GM12878 (cell line): ENCODE measurements around the gene HLA-DMA. TPM values are rescaled to one million over a fixed set of nuclear protein-coding genes. Genes with fewer than 3 reads are reported as not detected.

ENCODE experiments used
- ATAC-seq: fragments of 200-7000 bp; cut with Tn5 transposase; 3 replicates; pipeline ENCODE4 v1.9.1; 2020; ENCODE audit warnings: mild to moderate bottlenecking, moderate library complexity
- BruUV-seq: library from RNA; stranded (reverse); fragments of 400-500 nt; replicated peaks from 2 replicates; lab custom pipeline; 2021; lab: Mats Ljungman, UMichigan
- CTCF ChIA-PET: fragments of 300-600 bp; sonication (Branson Sonifier 250); formaldehyde crosslinking; extraction: SDS; loops from one replicate; lab custom pipeline; 2021; ENCODE audit warnings: inconsistent platforms; lab: Yijun Ruan, JAX
- POLR2A ChIA-PET: fragments of 350-600 bp; formaldehyde crosslinking; extraction: SDS; loops from one replicate; lab custom pipeline; 2021; ENCODE audit warnings: inconsistent platforms; lab: Charles Lee
- RAD21 ChIA-PET: fragments of 300-600 bp; sonication (Branson Sonifier 250); formaldehyde crosslinking; loops from one replicate; lab custom pipeline; 2023; ENCODE audit warnings: antibody characterized with exemption; ENCODE audit not compliant: unreplicated experiment; lab: Charles Lee
- SMC1A ChIA-PET: fragments of 300-600 bp; sonication (Branson Sonifier 250); formaldehyde crosslinking; loops from one replicate; lab custom pipeline; 2023; ENCODE audit not compliant: unreplicated experiment, uncharacterized antibody; lab: Charles Lee
- DNase-seq: peaks from one replicate; pipeline ENCODE4 v3.0.0-alpha.2; 2011; ENCODE audit warnings: low read depth, low spot score
- FAIRE-seq: peaks from 3 replicates; lab custom pipeline; 2011; peaks lifted over from hg19 to GRCh38; lab: Jason Lieb, UNC
- H2AFZ ChIP-seq: 2 replicates; pipeline ENCODE4 v1.6.0; 2011; ENCODE audit warnings: low read depth, low read length, control low read depth; ENCODE audit not compliant: control insufficient read depth
- H3K27ac ChIP-seq: 2 replicates; pipeline ENCODE4 v1.5.1; 2011; ENCODE audit warnings: control low read depth; ENCODE audit not compliant: control insufficient read depth, insufficient read depth
- H3K27me3 ChIP-seq, 2 experiments: replicated peaks in 1 of 2; 2 replicates each; pipeline versions ENCODE4 v1.6.0 to v1.6.1; 2011; ENCODE audit warnings: low read length in 1 of 2; ENCODE audit not compliant: control insufficient read depth in 2 of 2, insufficient read depth in 2 of 2
- H3K36me3 ChIP-seq, 2 experiments: 2 replicates each; pipeline ENCODE4 v1.5.1; 2011; ENCODE audit warnings: low read length in 1 of 2; ENCODE audit not compliant: control insufficient read depth in 2 of 2, insufficient read depth in 2 of 2
- H3K4me1 ChIP-seq: 2 replicates; pipeline ENCODE4 v1.6.1; 2011; ENCODE audit warnings: mild to moderate bottlenecking, low read length, moderate library complexity, mixed read lengths; ENCODE audit not compliant: control insufficient read depth, insufficient read depth
- H3K4me2 ChIP-seq: 2 replicates; pipeline ENCODE4 v1.6.0; 2011; ENCODE audit warnings: control low read depth; ENCODE audit not compliant: control insufficient read depth, insufficient read depth
- H3K4me3 ChIP-seq: fragments of 200-600 bp; sonication (generic); 2 replicates; pipeline ENCODE4 v1.5.1; 2016
- H3K79me2 ChIP-seq: 2 replicates; pipeline ENCODE4 v1.6.0; 2011; ENCODE audit warnings: low read length; ENCODE audit not compliant: control insufficient read depth, insufficient read depth
- H3K9ac ChIP-seq: 2 replicates; pipeline ENCODE4 v1.8.0; 2011; ENCODE audit warnings: low read length, control low read depth, mixed read lengths; ENCODE audit not compliant: control insufficient read depth, insufficient read depth
- H3K9me3 ChIP-seq: replicated peaks from 3 replicates; pipeline ENCODE4 v1.5.1; 2011; ENCODE audit warnings: mild to moderate bottlenecking, low read length; ENCODE audit not compliant: control insufficient read depth, insufficient read depth
- H4K20me1 ChIP-seq: 2 replicates; pipeline ENCODE4 v1.6.0; 2011; ENCODE audit not compliant: control insufficient read depth, insufficient read depth
- ASH2L ChIP-seq: fragments of 300-600, 200-600 bp; sonication (generic); IDR thresholded peaks from 2 replicates; pipeline ENCODE4 v1.6.1; 2017; ENCODE audit warnings: low read depth, mild to moderate bottlenecking, borderline replicate concordance
- BACH1 ChIP-seq: fragments of 450-650 bp; IDR thresholded peaks from 2 replicates; pipeline ENCODE4 v1.6.1; 2017; ENCODE audit warnings: mild to moderate bottlenecking, borderline replicate concordance
- POLR2A ChIP-seq: IDR thresholded peaks from 2 replicates; pipeline ENCODE4 v1.6.1; 2011; ENCODE audit warnings: low read depth, mild to moderate bottlenecking, low read length
- POLR2AphosphoS5 ChIP-seq: IDR thresholded peaks from 2 replicates; pipeline ENCODE4 v1.6.1; 2011; ENCODE audit warnings: mild to moderate bottlenecking, low read length, inconsistent platforms
- SP1 ChIP-seq: IDR thresholded peaks from one replicate; pipeline ENCODE4 v1.6.1; 2011; ENCODE audit warnings: low read depth, low read length
- SREBF2 ChIP-seq: IDR thresholded peaks from 2 replicates; pipeline ENCODE4 v1.6.1; 2012; ENCODE audit warnings: mild to moderate bottlenecking, low read length
- SUPT20H ChIP-seq: IDR thresholded peaks from 2 replicates; pipeline ENCODE4 v1.6.1; 2011; ENCODE audit warnings: low read depth, mild to moderate bottlenecking, low read length, moderate library complexity, borderline replicate concordance; ENCODE audit not compliant: control insufficient read depth
- ZBED1 ChIP-seq: IDR thresholded peaks from 2 replicates; pipeline ENCODE4 v1.6.1; 2016; ENCODE audit warnings: borderline replicate concordance
- ZNF592 ChIP-seq: fragments of 450-650 bp; IDR thresholded peaks from 2 replicates; pipeline ENCODE4 v1.6.1; 2017; ENCODE audit warnings: mild to moderate bottlenecking, moderate library complexity
- WGBS: methylation state at CpG from one replicate; pipeline ENCODE4 v1.1.6; 2016; ENCODE audit warnings: low lambda C conversion rate; ENCODE audit not compliant: insufficient replicate concordance, insufficient coverage; ENCODE audit errors: missing lambda C conversion rate; 5-methylcytosine and 5-hydroxymethylcytosine counted together
- in situ Hi-C: fragments of 300-500 bp; cut with MboI; formaldehyde crosslinking; loops from 9 replicates; pipeline ENCODE4 v1.14.3; 2018; ENCODE audit warnings: mixed read lengths
- intact Hi-C: fragments of 100-400 bp; cut with micrococcal nuclease; formaldehyde crosslinking; loops from one replicate; pipeline ENCODE4 v1.14.2; 2022; ENCODE audit not compliant: unreplicated experiment
- polyA plus RNA-seq, 11 experiments: library from polyadenylated mRNA; depleted of rRNA in 4 of 11; unstranded in 6 of 11; stranded (reverse) in 5 of 11; fragments of >200 nt; fragmentation: Nextera tagmentation in 4 of 11; fragmentation: Illumina TruSeq in 1 of 11; extraction: Ambion mirVana in 4 of 11; extraction: Trizol in 1 of 11; gene quantifications; 1 replicate in 1 of 11; 2 replicates in 10 of 11; pipeline versions ENCODE4 v1.2.1 to v1.2.3, GENCODE V29; 2011 to 2016; ENCODE audit warnings: inconsistent platforms in 2 of 11, missing spikeins in 2 of 11, low read depth in 1 of 11
- total RNA-seq, 4 experiments: library from RNA; depleted of rRNA in 3 of 4; stranded (reverse); fragments of >200 nt in 3 of 4; fragmentation: Illumina TruSeq in 1 of 4; extraction: Trizol in 1 of 4; gene quantifications; 2 replicates each; pipeline versions ENCODE4 v1.2.1 to v1.2.3, GENCODE V29; 2013 to 2021
- TF ChIP-seq, protein P1 (sequence below): fragments of 450-650 bp; IDR thresholded peaks from 2 replicates; pipeline ENCODE4 v1.6.1; 2017; ENCODE audit warnings: low read depth, mild to moderate bottlenecking, moderate library complexity
- TF ChIP-seq, protein P2 (sequence below): IDR thresholded peaks from 2 replicates; pipeline ENCODE4 v1.6.1; 2012; ENCODE audit warnings: low read depth, low read length, improper control_type of control experiment

Gene HLA-DMA
- total and polyA plus RNA-seq, 10 of the 15 experiments (the other 5 are each of a cell fraction or from before 2014, with no cell fraction given): 177 to 552 (median 309) TPM

DNA sequence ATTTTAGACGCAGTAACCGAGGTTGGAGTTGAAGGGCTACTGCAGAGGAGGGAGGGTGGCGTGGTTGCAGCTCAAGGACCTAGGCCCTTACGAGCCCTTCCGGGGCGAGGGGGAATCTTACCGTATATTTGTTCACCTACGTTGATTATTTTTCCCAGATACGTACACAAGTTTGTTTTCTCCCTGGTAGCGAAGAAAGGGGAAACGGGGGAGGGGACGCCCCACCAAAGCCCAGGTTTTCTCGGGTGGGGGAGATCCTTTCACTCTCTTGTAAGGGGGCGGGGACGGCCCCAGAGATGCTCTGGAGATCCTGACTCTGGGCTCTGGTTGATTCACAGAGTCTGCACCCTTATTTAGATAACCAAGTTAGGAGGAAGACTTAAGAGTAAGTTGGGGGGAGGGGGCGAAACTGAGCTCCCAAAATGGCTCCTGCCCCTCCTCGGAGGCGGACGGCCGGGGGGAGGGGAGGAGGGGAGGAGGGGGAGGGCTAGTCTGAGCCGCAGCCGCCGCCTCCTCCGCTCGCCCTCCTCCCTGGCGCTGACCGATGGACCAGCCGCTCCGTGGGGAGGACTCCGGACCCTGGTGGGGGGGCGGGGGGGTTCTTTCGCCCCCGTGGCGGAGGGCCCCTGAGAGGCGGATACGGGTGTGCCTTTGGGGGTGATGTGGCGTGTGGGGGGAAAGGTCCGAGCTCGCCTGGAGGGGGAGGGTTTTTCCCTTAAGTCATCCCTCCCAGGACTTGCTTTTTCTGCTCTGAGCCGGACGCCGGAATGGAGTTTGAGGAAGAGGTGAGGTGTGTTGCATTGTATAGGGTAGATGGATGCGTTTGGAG, 17.7 kb upstream of the HLA-DMA start (continued):
- TF ChIP-seq ZNF592 (no peak), SUPT20H (no peak)

GRCh38 chr6:32969685-32970412, 17.0 kb upstream of the HLA-DMA start:
- Histone ChIP-seq H3K9me3 (no peaks in the 10 kb centered on the region), H3K4me3 (peak overlapping the region; percentile 90), H3K9ac (peak overlapping the region; percentile 100), H3K79me2 (peaks cover 85% of the 10 kb centered on the region), H3K4me2 (peak overlapping the region; percentile 68), H2AFZ (no peak overlapping the region), H3K27me3 (no peaks in the 10 kb centered on the region), H3K4me1 (peaks cover 8% of the 10 kb centered on the region), H4K20me1 (peaks cover 23% of the 10 kb centered on the region), H3K27ac (peak overlapping the region; percentile 100), H3K36me3 (peaks cover 16 to 20% of the 10 kb centered on the region in 2 experiments)
- SMC1A ChIA-PET: interaction anchor here (1.8 to 17.2 kb wide), 6 partner anchors 15 to 130 kb away, joined by 7 to 347 read pairs (median 62); partner anchors contain the start of genes HLA-DMA, HLA-DMB and TAP2
- CTCF ChIA-PET: interaction anchor here (0.9 to 13.8 kb wide), 8 partner anchors 11 to 132 kb away, joined by 3 to 243 read pairs (median 24); partner anchors contain the start of genes HLA-DMA, HLA-DMB and TAP2
- no peak; the same call in 2 of the 3 replicates for ATAC-seq
- BruUV-seq: TSS peak; percentile 56
- intact Hi-C loops: loop anchor here (2.0 to 5.0 kb wide), 3 partner anchors 17 to 128 kb away; partner anchors contain the start of genes HLA-DMA and PSMB8
- POLR2A ChIA-PET: interaction anchor here (0.8 to 16.6 kb wide), 17 partner anchors 9 to 131 kb away, joined by 3 to 486 read pairs (median 7); partner anchors contain the start of genes HLA-DMA, HLA-DMB, HLA-DPA1 and HLA-DPB1
- 0% methylated on average over 19 of the region's 19 CpGs for WGBS
- RAD21 ChIA-PET: interaction anchor here (0.9 to 12.2 kb wide), 10 partner anchors 14 to 131 kb away, joined by 3 to 224 read pairs (median 20); partner anchors contain the start of genes HLA-DMA, HLA-DMB and TAP2
- DNase-seq: no peak
- in situ Hi-C loops: loop anchor here (25.0 kb wide), 2 partner anchors 1408 to 1692 kb away; partner anchors contain the start of gene LTA
- FAIRE-seq: no peak
- TF ChIP-seq POLR2A (peak; percentile 19; the same call in 1 of the 2 replicates), ZBED1 (0 out of 2 replicates have a peak, but pooled peaks have one; percentile 51), BACH1 (peak; percentile 92), POLR2AphosphoS5 (peak; percentile 74), SREBF2 (no peak; the same call in 1 of the 2 replicates), SP1 (peak; percentile 13), ASH2L (no peak)
- TF ChIP-seq, protein P1, sequence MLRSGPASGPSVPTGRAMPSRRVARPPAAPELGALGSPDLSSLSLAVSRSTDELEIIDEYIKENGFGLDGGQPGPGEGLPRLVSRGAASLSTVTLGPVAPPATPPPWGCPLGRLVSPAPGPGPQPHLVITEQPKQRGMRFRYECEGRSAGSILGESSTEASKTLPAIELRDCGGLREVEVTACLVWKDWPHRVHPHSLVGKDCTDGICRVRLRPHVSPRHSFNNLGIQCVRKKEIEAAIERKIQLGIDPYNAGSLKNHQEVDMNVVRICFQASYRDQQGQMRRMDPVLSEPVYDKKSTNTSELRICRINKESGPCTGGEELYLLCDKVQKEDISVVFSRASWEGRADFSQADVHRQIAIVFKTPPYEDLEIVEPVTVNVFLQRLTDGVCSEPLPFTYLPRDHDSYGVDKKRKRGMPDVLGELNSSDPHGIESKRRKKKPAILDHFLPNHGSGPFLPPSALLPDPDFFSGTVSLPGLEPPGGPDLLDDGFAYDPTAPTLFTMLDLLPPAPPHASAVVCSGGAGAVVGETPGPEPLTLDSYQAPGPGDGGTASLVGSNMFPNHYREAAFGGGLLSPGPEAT: 0 out of 2 replicates have a peak, but pooled peaks have one; percentile 74
- TF ChIP-seq, protein P2, sequence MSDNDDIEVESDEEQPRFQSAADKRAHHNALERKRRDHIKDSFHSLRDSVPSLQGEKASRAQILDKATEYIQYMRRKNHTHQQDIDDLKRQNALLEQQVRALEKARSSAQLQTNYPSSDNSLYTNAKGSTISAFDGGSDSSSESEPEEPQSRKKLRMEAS: no peak
